Measurements from ENCODE around the gene AGPAT4.
A peak's percentile ranks its signal among the peaks of the same experiment; 100 is the strongest.

AGPAT4 gene

GRCh38 chr6:161107779-161108730 is 165.8 kb downstream of the AGPAT4 start:
- DNase-seq, result no peak

DNA sequence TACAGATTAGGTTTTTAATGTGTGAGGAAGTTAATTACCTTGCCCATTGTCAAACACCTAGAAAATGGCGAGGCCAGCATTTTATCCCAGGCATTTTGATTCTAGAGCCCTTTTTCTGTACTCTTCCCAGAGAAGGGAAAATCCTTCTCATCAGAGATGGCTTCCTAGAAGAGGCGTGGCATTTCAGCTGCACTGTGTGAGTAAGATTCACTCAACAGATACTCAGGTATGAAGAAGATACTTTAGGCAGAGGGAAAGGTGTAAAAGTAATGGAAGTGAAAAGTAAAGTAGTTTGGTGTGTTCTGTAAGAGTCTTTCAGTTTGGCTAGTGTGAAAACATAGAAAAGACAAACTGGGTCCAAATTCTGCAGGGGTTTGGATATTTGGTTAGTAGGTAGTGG is 168.5 kb downstream of the AGPAT4 start:
- no peak for DNase-seq

DNA sequence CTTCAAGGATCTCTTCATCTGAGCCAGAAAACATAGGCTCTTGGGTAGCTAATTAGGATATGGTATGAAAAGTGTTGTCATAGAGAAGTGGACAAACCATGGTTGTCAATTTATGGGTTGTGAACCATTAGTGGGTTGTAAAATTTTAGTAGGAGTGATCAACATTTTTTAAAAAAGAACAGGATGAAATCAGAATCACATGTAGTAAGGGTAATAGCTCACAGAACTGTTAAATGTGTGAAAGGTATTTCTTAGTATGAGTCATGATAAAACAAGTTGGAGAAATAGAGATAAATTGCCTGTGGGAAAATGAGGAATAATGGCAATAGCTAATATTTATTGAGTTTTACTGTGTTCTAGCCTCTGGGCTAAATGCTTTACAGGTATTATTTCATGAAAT is 168.9 kb downstream of the AGPAT4 start:
- no peak for DNase-seq

DNA sequence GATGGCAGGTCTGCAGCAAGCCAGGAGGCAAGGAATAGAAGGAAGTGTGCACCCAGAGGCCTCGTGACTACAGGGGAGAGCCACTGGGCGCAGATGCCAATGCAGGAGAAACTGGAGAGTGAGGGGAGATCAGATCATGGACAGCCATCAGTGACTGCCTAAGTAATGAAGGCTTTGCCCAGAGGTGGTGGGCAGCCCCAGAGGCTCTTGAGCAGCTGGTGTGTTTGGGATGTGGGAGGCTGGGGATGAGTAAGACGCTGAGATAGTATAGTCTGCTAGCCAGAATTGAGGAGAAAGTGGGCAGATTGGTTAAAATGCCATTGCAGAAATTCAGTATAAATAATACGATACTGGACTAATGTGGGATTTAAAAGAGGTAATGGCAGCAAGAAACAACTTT is 170.4 kb downstream of the AGPAT4 start:
- DNase-seq, result no peak

GRCh38 chr6:161101517-161101916 is 172.3 kb downstream of the AGPAT4 start:
- no peak for DNase-seq

DNA sequence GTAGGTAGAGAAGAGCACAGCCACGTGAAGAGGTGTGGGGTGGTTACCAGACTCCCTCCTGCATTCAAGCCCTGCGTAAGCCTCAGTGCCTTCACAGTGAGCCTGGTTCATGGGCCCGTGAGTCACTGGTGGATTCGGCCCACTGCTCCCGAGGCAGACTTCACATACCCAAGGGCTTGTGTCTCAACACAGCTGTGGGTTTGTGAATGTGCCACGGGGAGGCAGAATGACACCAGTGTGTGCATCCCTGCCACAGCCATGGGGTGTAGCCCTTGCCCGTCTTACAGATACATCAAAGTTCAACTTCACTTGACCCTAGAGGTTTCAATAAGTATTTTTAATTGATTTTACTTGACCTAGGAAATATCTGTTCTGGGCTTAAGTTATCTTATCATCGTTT is 173.8 kb downstream of the AGPAT4 start:
- DNase-seq, result no peak

- DNase-seq, result no peak
These were observed 177.9 kb downstream of the AGPAT4 start for GRCh38 chr6:161095916-161096315.

DNA sequence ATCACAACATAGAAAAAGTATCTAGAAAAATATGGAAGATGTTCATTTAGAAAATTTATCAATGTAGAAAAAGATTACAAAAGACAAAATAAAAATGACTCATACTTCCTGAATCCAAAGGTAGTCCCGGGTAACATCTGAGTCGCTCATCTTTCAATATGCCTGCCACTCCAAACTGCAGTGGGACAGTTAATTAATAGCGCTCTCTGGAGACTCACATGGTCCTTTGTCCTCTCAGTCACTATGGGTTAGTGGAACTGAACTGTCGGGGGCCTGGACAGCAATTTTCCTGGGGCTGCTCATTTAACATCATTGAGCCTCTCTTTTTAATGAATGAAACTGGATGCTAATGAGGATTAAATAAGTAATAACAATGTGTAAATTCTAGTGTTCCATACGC is 178.9 kb downstream of the AGPAT4 start:
- no peak for DNase-seq

- no peak for DNase-seq
These were observed 181.7 kb downstream of the AGPAT4 start for GRCh38 chr6:161091972-161092701.

GRCh38 chr6:161091151-161091550 is 182.7 kb downstream of the AGPAT4 start:
- DNase-seq, result no peak

DNA sequence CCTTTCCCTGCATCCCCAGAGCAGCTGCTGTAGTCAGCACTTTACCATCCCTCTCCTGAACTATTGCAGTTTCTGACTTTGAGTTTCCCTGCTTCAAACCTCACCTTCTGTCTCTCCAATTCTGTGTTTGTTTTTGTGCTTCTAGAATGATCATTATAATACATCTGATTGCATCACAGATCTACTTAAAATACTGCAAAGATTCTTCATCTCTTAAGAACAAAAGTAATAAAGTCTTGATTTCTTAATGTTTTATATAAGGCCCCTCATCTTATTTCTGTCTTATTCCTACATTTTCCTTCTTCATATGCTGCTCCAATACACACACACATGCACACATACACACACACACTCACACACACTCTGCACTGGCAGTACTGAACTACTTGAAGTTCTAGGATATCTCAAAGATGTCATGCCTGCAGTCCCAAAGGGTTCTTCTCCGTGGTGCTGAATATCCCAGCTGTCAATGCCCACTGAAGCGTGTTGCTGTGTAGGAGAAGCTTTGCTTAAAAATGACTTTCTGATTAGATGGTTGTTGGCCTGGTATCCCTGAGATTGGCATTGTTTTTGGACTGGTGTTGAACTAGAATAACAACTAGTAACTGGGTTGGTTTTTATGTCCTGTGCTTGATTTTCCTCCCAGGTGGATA is 185.1 kb downstream of the AGPAT4 start:
- DNase-seq, result no peak

DNA sequence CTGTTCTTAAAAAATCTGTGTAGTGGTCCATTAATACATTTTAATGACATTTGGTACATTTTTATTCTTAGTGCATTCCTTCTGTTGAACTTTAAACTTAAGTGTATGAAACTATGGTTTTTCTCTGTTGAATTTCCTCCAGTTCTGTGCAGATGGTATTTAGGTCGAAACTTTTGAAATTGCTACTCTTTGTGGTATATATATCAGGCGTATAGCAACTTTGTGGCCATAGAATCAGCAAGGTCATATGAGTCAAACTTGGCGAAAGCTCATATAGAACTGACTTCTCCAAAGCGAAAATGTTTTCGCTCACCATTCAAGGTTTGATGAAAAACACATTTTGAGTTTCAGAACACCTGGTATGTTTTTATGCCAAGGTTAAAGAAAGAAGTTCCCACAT is 188.6 kb downstream of the AGPAT4 start:
- DNase-seq, result no peak

- no peak for DNase-seq
These were observed 191.6 kb downstream of the AGPAT4 start for GRCh38 chr6:161082215-161082614.

DNA sequence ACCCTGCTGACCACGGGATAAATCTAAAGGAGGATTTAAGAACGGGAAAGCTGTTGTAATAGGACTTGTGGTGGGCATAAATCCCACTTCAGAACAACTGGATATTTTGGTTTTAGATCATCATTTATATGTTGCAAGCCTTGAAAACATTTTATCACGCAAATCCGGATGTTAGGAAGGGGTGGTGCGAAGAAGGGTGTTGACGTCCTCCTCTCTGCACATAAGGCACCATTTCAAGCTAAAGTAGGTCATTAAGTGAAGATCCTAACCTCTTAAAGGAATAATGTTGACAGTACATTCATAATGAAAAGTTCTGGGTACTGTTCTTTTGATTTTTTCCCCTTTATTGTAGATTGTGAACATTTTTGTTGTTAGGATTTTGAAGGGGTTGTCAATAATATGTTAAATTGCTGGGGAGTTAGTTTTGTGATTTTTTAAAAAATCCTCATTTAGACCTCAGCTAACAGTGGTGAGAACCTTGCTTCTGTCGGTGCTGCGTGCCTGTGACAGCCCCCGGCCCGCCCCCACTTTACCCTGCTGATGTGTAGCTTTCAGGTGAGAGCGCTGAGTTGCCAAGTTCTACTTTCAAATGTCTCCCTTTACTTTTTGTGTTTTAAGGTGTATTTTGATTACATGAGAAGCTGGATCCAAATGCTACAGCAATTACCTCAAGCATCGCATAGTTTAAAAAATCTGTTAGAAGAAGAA is 193.4 kb downstream of the AGPAT4 start:
- DNase-seq, result peak; percentile 60
